CD4-positive, alpha-beta T cell (primary cell): ENCODE measurements around the gene HIVEP3. TPM values are rescaled to one million over a fixed set of nuclear protein-coding genes. Genes with fewer than 3 reads are reported as not detected.

Source experiments
- ATAC-seq: fragments of 200-7000 bp; cut with Tn5 transposase; one replicate; pipeline ENCODE4 v1.10.0; 2022; ENCODE audit warnings: mild to moderate bottlenecking; ENCODE audit not compliant: poor library complexity
- CTCF ChIA-PET: fragments of 350-600 bp; sonication (Branson Sonifier 250); formaldehyde crosslinking; loops from one replicate; lab custom pipeline; 2021; ENCODE audit warnings: antibody characterized with exemption, inconsistent platforms; lab: Charles Lee
- POLR2A ChIA-PET: fragments of 350-600 bp; sonication (Branson Sonifier 250); formaldehyde crosslinking; loops from one replicate; lab custom pipeline; 2021; ENCODE audit warnings: antibody characterized with exemption, inconsistent platforms; lab: Charles Lee
- DNase-seq, 14 experiments: peaks; one replicate each; pipeline ENCODE4 v3.0.0-alpha.2; 2013 to 2020; ENCODE audit warnings: mixed read lengths in 2 of 14
- H3K27ac ChIP-seq, 2 donors: one replicate each; pipeline versions ENCODE4 v1.5.1 to v1.7.0; 2013; ENCODE audit warnings: low read length in 2 of 2, low read depth in 1 of 2, mild to moderate bottlenecking in 1 of 2
- H3K27me3 ChIP-seq, 2 experiments: 1 replicate in 1 of 2; 2 replicates in 1 of 2; pipeline versions ENCODE4 v1.6.1 to v1.7.0; 2013; ENCODE audit warnings: low read length in 2 of 2, control low read depth in 1 of 2, mild to moderate bottlenecking in 1 of 2, moderate library complexity in 1 of 2; ENCODE audit not compliant: insufficient read depth in 2 of 2, control insufficient read depth in 1 of 2
- H3K36me3 ChIP-seq: one replicate; pipeline ENCODE4 v1.6.1; 2013; ENCODE audit warnings: low read length, control low read depth; ENCODE audit not compliant: insufficient read depth
- H3K4me1 ChIP-seq: one replicate; pipeline ENCODE4 v1.6.1; 2013; ENCODE audit warnings: low read length, control low read depth; ENCODE audit not compliant: insufficient read depth
- H3K4me3 ChIP-seq: one replicate; pipeline ENCODE4 v1.5.1; 2013; ENCODE audit warnings: mild to moderate bottlenecking, low read length, moderate library complexity
- H3K9me3 ChIP-seq, 2 experiments: 1 replicate in 1 of 2; 2 replicates in 1 of 2; pipeline versions ENCODE4 v1.6.1 to v1.7.0; 2013; ENCODE audit warnings: low read length in 2 of 2, mild to moderate bottlenecking in 2 of 2, control low read depth in 1 of 2, moderate library complexity in 1 of 2; ENCODE audit not compliant: control insufficient read depth in 1 of 2, insufficient read depth in 1 of 2
- H3K27ac Mint-ChIP-seq: one replicate; pipeline ENCODE4 v1.8.0; 2020; ENCODE audit warnings: mixed read lengths
- H3K27me3 Mint-ChIP-seq: one replicate; pipeline ENCODE4 v1.8.0; 2021; ENCODE audit warnings: mixed read lengths
- H3K36me3 Mint-ChIP-seq: one replicate; pipeline ENCODE4 v1.8.0; 2021; ENCODE audit warnings: low read depth, mixed read lengths
- H3K4me1 Mint-ChIP-seq: one replicate; pipeline ENCODE4 v1.8.0; 2021; ENCODE audit warnings: low read depth, mixed read lengths
- H3K4me3 Mint-ChIP-seq: one replicate; pipeline ENCODE4 v1.8.0; 2020; ENCODE audit warnings: mild to moderate bottlenecking, mixed read lengths
- H3K9me3 Mint-ChIP-seq: one replicate; pipeline ENCODE4 v1.8.0; 2020; ENCODE audit warnings: mixed read lengths
- CTCF ChIP-seq: fragments of 200-600 bp; IDR thresholded peaks from one replicate; pipeline ENCODE4 v1.8.0; 2022; ENCODE audit warnings: antibody characterized with exemption, mild to moderate bottlenecking
- intact Hi-C, 2 experiments: fragments of 100-400 bp; cut with DNase I in 1 of 2; cut with micrococcal nuclease in 1 of 2; formaldehyde crosslinking; loops; one replicate each; pipeline versions ENCODE4 v1.15.1 to v1.9.0; 2023 to 2025; cut with DNase I, micrococcal nuclease
- total RNA-seq, 174 experiments: library from RNA in 2 of 174; stranded (reverse) in 2 of 174; gene quantifications; one replicate each; pipeline ENCODE4 v1.2.3 and lab custom pipeline; 2021 to 2026

The HIVEP3 gene
- total RNA-seq, 2 experiments from 2014 or later, result 5.1 to 5.4 TPM

GRCh38 chr1:41690331-41690730 is 228.4 kb downstream of the HIVEP3 start:
- Histone ChIP-seq H3K27ac (no peak overlapping the region), H3K4me3 (no peak overlapping the region), H3K9me3 (no peaks in the 10 kb centered on the region), H3K27me3 (no peaks in the 10 kb centered on the region), H3K36me3 (no peaks in the 10 kb centered on the region), H3K4me1 (peaks cover 15% of the 10 kb centered on the region)
- H3K9me3 Mint-ChIP-seq, result no peaks in the 10 kb centered on the region
- no peaks in the 10 kb centered on the region for H3K27me3 Mint-ChIP-seq
- CTCF ChIA-PET, result no interaction called here
- no peaks in the 10 kb centered on the region for H3K36me3 Mint-ChIP-seq
- POLR2A ChIA-PET, result no interaction called here
- ATAC-seq (no peak), DNase-seq (no peak)
- peaks cover 15% of the 10 kb centered on the region for H3K4me1 Mint-ChIP-seq
- intact Hi-C loops, result no loop called here
- H3K4me3 Mint-ChIP-seq, result no peak overlapping the region
- no peak for TF ChIP-seq CTCF
- H3K27ac Mint-ChIP-seq, result no peak overlapping the region

- H3K36me3 ChIP-seq, result no peaks in the 10 kb centered on the region
- H3K27me3 ChIP-seq, result no peaks in the 10 kb centered on the region
- ATAC-seq (no peak), DNase-seq (peak in 1 of 14 experiments; percentile 33)
- POLR2A ChIA-PET, result interaction anchor here (0.7 kb wide), 1 partner anchor 25 kb away, joined by 3 read pairs; no protein-coding TSS in a partner anchor
- Mint-ChIP-seq H3K4me3 (no peak overlapping the region), H3K27ac (no peak overlapping the region), H3K27me3 (no peaks in the 10 kb centered on the region), H3K36me3 (no peaks in the 10 kb centered on the region), H3K4me1 (peaks cover 23% of the 10 kb centered on the region), H3K9me3 (no peaks in the 10 kb centered on the region)
- H3K4me1 ChIP-seq, result peaks cover 21% of the 10 kb centered on the region
- CTCF ChIA-PET, result no interaction called here
- no peak overlapping the region for H3K27ac ChIP-seq
- H3K4me3 ChIP-seq, result no peak overlapping the region
- intact Hi-C loops, result no loop called here
- no peaks in the 10 kb centered on the region for H3K9me3 ChIP-seq
- TF ChIP-seq CTCF, result no peak
Observed at GRCh38 chr1:41689558-41689981, 229.2 kb downstream of the HIVEP3 start.

GRCh38 chr1:41689139-41689538 is 229.6 kb downstream of the HIVEP3 start:
- ChIA-PET POLR2A (interaction anchor here (0.7 kb wide), 1 partner anchor 26 kb away, joined by 3 read pairs; no protein-coding TSS in a partner anchor), CTCF (no interaction called here)
- Histone ChIP-seq H3K27me3 (no peaks in the 10 kb centered on the region), H3K4me1 (peaks cover 26% of the 10 kb centered on the region), H3K36me3 (no peaks in the 10 kb centered on the region), H3K4me3 (no peak overlapping the region), H3K9me3 (no peaks in the 10 kb centered on the region), H3K27ac (no peak overlapping the region)
- intact Hi-C loops, result no loop called here
- H3K9me3 Mint-ChIP-seq, result no peaks in the 10 kb centered on the region
- no peak overlapping the region for H3K4me3 Mint-ChIP-seq
- H3K36me3 Mint-ChIP-seq, result no peaks in the 10 kb centered on the region
- ATAC-seq (no peak), DNase-seq (no peak)
- TF ChIP-seq CTCF, result no peak
- peaks cover 27% of the 10 kb centered on the region for H3K4me1 Mint-ChIP-seq
- H3K27me3 Mint-ChIP-seq, result no peaks in the 10 kb centered on the region
- H3K27ac Mint-ChIP-seq, result no peak overlapping the region
